ENCODE results near the gene SIRPD.
"Not testable (repeated sequence)": the region's sequence is repeated elsewhere in the genome, so short reads cannot be mapped to it uniquely, and the experiment has no call there.

SIRPD gene

DNA sequence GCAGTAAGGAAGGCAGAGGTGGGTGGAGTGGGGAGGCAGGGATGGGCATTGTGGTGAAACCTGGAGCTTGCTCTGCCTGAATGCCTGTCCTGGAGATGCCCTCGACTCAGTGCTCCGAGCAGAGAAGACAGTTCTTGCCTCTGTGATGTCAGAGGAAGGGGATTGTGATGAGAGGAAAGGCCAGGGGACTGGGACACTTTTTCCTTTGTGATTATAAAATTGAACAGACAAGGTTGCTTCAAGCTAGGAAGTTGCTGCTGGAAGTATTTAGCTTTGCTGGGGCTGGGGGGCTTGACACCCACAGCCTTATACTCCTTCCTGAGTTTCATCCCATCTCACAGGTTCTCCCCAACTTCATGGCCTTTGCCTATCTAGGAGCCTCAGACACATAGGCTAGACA is at the start of gene SIRPD:
TSS of gene SIRPD (minus strand) at position 101 of the 400 bp plus-strand sequence. CDS start at position 49, 52 bp downstream.
- H3K36me3 ChIP-seq (ENCODE audit: control insufficient read depth, low read depth, low read length), result no peaks in the 10 kb centered on the region
- no peaks in the 10 kb centered on the region for H3K27me3 ChIP-seq (ENCODE audit: control insufficient read depth, insufficient read depth, low read length)
- H3K9ac ChIP-seq (ENCODE audit: low read length), result no peak within 1 kb of the TSS
- H3K9me3 ChIP-seq (ENCODE audit: control insufficient read depth, low read depth, low read length), result no peaks in the 10 kb centered on the region
- H3K27ac ChIP-seq (ENCODE audit: low read length), result no peak within 1 kb of the TSS
- no peaks in the 10 kb centered on the region for H3K4me1 ChIP-seq (ENCODE audit: control insufficient read depth, low read depth, low read length)
- H3K4me3 ChIP-seq (ENCODE audit: low read length), result no peak within 1 kb of the TSS

- no peaks in the 10 kb centered on the region for H3K4me1 ChIP-seq (ENCODE audit: control insufficient read depth, low read depth, low read length)
- no peak overlapping the region for H3K27ac ChIP-seq (ENCODE audit: low read length)
- no peak overlapping the region for H3K9ac ChIP-seq (ENCODE audit: low read length)
- no peak overlapping the region for H3K4me3 ChIP-seq (ENCODE audit: low read length)
- no peaks in the 10 kb centered on the region for H3K9me3 ChIP-seq (ENCODE audit: control insufficient read depth, low read depth, low read length)
- H3K27me3 ChIP-seq (ENCODE audit: control insufficient read depth, insufficient read depth, low read length), result no peaks in the 10 kb centered on the region
- H3K36me3 ChIP-seq (ENCODE audit: control insufficient read depth, low read depth, low read length), result no peaks in the 10 kb centered on the region
Measured at GRCh38 chr20:1600736-1601135, 43.2 kb upstream of the SIRPD start.

DNA sequence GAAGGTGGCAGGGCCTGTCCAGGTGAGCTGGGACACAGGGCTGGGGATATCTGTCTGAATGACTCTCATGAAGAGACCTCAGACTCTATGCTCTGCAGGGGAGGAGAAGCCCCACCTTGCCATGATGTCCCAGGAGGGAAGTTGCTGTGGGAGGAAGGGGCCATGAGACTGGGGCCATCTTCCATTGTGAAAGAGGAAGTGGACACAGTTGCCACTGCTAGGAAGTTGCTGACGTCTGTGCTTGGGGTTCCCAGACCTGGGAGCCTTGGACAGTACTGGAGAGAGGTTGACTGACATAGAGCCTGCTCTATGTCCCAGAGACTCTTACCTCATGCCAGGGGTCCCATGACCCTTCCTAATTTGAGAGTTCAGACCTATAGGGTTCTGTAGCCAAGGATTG is 37.8 kb upstream of the SIRPD start:
- Histone ChIP-seq H3K27me3 (ENCODE audit: control insufficient read depth, insufficient read depth, low read length) (no peaks in the 10 kb centered on the region), H3K9me3 (ENCODE audit: control insufficient read depth, low read depth, low read length) (no peaks in the 10 kb centered on the region), H3K4me3 (ENCODE audit: low read length) (no peak overlapping the region), H3K9ac (ENCODE audit: low read length) (no peak overlapping the region), H3K27ac (ENCODE audit: low read length) (no peak overlapping the region), H3K36me3 (ENCODE audit: control insufficient read depth, low read depth, low read length) (no peaks in the 10 kb centered on the region), H3K4me1 (ENCODE audit: control insufficient read depth, low read depth, low read length) (no peaks in the 10 kb centered on the region)

GRCh38 chr20:1588533-1589460 is 31.3 kb upstream of the SIRPD start:
- no peaks in the 10 kb centered on the region for H3K9me3 ChIP-seq (ENCODE audit: control insufficient read depth, low read depth, low read length)
- H3K4me3 ChIP-seq (ENCODE audit: low read length), result no peak overlapping the region
- no peak overlapping the region for H3K27ac ChIP-seq (ENCODE audit: low read length)
- H3K36me3 ChIP-seq (ENCODE audit: control insufficient read depth, low read depth, low read length), result no peaks in the 10 kb centered on the region
- H3K9ac ChIP-seq (ENCODE audit: low read length), result no peak overlapping the region
- H3K27me3 ChIP-seq (ENCODE audit: control insufficient read depth, insufficient read depth, low read length), result no peaks in the 10 kb centered on the region
- H3K4me1 ChIP-seq (ENCODE audit: control insufficient read depth, low read depth, low read length), result no peaks in the 10 kb centered on the region

- Histone ChIP-seq H3K27me3 (ENCODE audit: control insufficient read depth, insufficient read depth, low read length) (no peaks in the 10 kb centered on the region), H3K4me1 (ENCODE audit: control insufficient read depth, low read depth, low read length) (no peaks in the 10 kb centered on the region), H3K27ac (ENCODE audit: low read length) (no peak overlapping the region), H3K4me3 (ENCODE audit: low read length) (no peak overlapping the region), H3K9ac (ENCODE audit: low read length) (no peak overlapping the region), H3K36me3 (ENCODE audit: control insufficient read depth, low read depth, low read length) (no peaks in the 10 kb centered on the region), H3K9me3 (ENCODE audit: control insufficient read depth, low read depth, low read length) (no peaks in the 10 kb centered on the region)
Measured at GRCh38 chr20:1587781-1588532, 30.5 kb upstream of the SIRPD start.

- no peaks in the 10 kb centered on the region for H3K36me3 ChIP-seq (ENCODE audit: control insufficient read depth, low read depth, low read length)
- no peaks in the 10 kb centered on the region for H3K27me3 ChIP-seq (ENCODE audit: control insufficient read depth, insufficient read depth, low read length)
- no peak overlapping the region for H3K27ac ChIP-seq (ENCODE audit: low read length)
- H3K9ac ChIP-seq (ENCODE audit: low read length), result no peak overlapping the region
- no peaks in the 10 kb centered on the region for H3K9me3 ChIP-seq (ENCODE audit: control insufficient read depth, low read depth, low read length)
- no peak overlapping the region for H3K4me3 ChIP-seq (ENCODE audit: low read length)
- H3K4me1 ChIP-seq (ENCODE audit: control insufficient read depth, low read depth, low read length), result no peaks in the 10 kb centered on the region
Measured at GRCh38 chr20:1579488-1579887, 22.0 kb upstream of the SIRPD start.

GRCh38 chr20:1577906-1578305 is 20.4 kb upstream of the SIRPD start:
- Histone ChIP-seq H3K9me3 (ENCODE audit: control insufficient read depth, low read depth, low read length) (no peaks in the 10 kb centered on the region), H3K9ac (ENCODE audit: low read length) (no peak overlapping the region), H3K27me3 (ENCODE audit: control insufficient read depth, insufficient read depth, low read length) (no peaks in the 10 kb centered on the region), H3K27ac (ENCODE audit: low read length) (no peak overlapping the region), H3K36me3 (ENCODE audit: control insufficient read depth, low read depth, low read length) (no peaks in the 10 kb centered on the region), H3K4me3 (ENCODE audit: low read length) (no peak overlapping the region), H3K4me1 (ENCODE audit: control insufficient read depth, low read depth, low read length) (no peaks in the 10 kb centered on the region)

DNA sequence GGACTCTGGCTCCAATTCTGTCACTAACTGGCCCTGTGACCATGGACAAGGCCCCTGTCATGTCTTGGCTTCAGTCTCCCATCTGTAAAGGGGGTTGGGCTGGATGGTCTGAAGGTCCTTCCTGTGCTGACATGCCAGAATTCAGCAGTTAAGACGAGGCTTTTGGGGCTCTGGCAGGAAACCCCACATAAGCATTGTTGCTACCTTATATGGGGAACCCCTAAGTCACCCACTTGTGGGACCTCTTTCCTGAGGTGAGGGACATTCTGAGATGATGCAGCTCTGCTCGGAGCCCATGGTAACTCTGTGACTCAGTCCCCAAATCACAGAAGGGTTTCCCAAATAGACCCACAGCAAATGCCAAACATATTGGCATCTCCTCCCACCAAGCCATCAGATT is 19.8 kb upstream of the SIRPD start:
- H3K4me1 ChIP-seq (ENCODE audit: control insufficient read depth, low read depth, low read length); H3K9ac ChIP-seq (ENCODE audit: low read length); H3K27me3 ChIP-seq (ENCODE audit: control insufficient read depth, insufficient read depth, low read length); H3K36me3 ChIP-seq (ENCODE audit: control insufficient read depth, low read depth, low read length); H3K4me3 ChIP-seq (ENCODE audit: low read length); H3K27ac ChIP-seq (ENCODE audit: low read length); H3K9me3 ChIP-seq (ENCODE audit: control insufficient read depth, low read depth, low read length): not testable (repeated sequence)

DNA sequence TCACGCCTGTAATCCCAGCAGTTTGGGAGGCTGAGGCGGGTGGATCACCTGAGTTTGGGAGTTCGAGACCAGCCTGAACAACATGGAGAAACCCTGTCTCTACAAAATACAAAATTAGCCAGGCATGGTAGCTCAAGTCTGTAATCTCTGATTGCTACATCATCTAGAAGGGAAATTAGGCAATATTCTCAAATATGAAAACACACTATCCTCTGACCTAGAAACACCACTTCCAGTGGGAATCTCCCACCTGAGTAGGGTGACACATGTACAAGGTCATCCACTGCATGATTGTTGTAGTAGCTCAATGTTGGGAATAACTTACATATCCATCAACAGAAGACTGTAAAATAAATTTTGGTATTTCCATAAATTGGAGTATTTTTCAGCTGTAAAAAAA is 19.1 kb upstream of the SIRPD start:
- Histone ChIP-seq H3K9me3 (ENCODE audit: control insufficient read depth, low read depth, low read length) (no peaks in the 10 kb centered on the region), H3K4me3 (ENCODE audit: low read length) (no peak overlapping the region), H3K36me3 (ENCODE audit: control insufficient read depth, low read depth, low read length) (no peaks in the 10 kb centered on the region), H3K27ac (ENCODE audit: low read length) (no peak overlapping the region), H3K9ac (ENCODE audit: low read length) (no peak overlapping the region), H3K27me3 (ENCODE audit: control insufficient read depth, insufficient read depth, low read length) (no peaks in the 10 kb centered on the region), H3K4me1 (ENCODE audit: control insufficient read depth, low read depth, low read length) (no peaks in the 10 kb centered on the region)

- H3K36me3 ChIP-seq (ENCODE audit: control insufficient read depth, low read depth, low read length); H3K27ac ChIP-seq (ENCODE audit: low read length); H3K9ac ChIP-seq (ENCODE audit: low read length); H3K27me3 ChIP-seq (ENCODE audit: control insufficient read depth, insufficient read depth, low read length); H3K4me3 ChIP-seq (ENCODE audit: low read length); H3K4me1 ChIP-seq (ENCODE audit: control insufficient read depth, low read depth, low read length); H3K9me3 ChIP-seq (ENCODE audit: control insufficient read depth, low read depth, low read length): not testable (repeated sequence)
Measured at GRCh38 chr20:1576003-1576402, 18.5 kb upstream of the SIRPD start.

GRCh38 chr20:1571583-1571982 is 14.1 kb upstream of the SIRPD start:
- H3K27me3 ChIP-seq (ENCODE audit: control insufficient read depth, insufficient read depth, low read length); H3K9me3 ChIP-seq (ENCODE audit: control insufficient read depth, low read depth, low read length); H3K36me3 ChIP-seq (ENCODE audit: control insufficient read depth, low read depth, low read length); H3K9ac ChIP-seq (ENCODE audit: low read length); H3K4me3 ChIP-seq (ENCODE audit: low read length); H3K4me1 ChIP-seq (ENCODE audit: control insufficient read depth, low read depth, low read length); H3K27ac ChIP-seq (ENCODE audit: low read length): not testable (repeated sequence)

All from iPS-18a (cell line).